B cell (primary cell): ENCODE measurements around the gene MPIG6B. TPM values are rescaled to one million over a fixed set of nuclear protein-coding genes. Genes with fewer than 3 reads are reported as not detected.

ENCODE experiments used
- ATAC-seq: fragments of 200-7000 bp; cut with Tn5 transposase; one replicate; pipeline ENCODE4 v1.10.0; 2021; ENCODE audit warnings: low read depth, mild to moderate bottlenecking, moderate number of reproducible peaks, moderate library complexity
- CTCF ChIA-PET: fragments of 350-600 bp; sonication (Branson Sonifier 250); formaldehyde crosslinking; loops from one replicate; lab custom pipeline; 2021; ENCODE audit warnings: antibody characterized with exemption, inconsistent platforms; lab: Charles Lee
- POLR2A ChIA-PET: fragments of 350-600 bp; sonication (Branson Sonifier 250); formaldehyde crosslinking; loops from one replicate; lab custom pipeline; 2021; ENCODE audit warnings: antibody characterized with exemption; lab: Charles Lee
- DNase-seq: peaks from one replicate; pipeline ENCODE4 v3.0.0; 2013
- H2AFZ ChIP-seq: 2 replicates; pipeline ENCODE4 v1.6.1; 2012; ENCODE audit warnings: mild to moderate bottlenecking, low read depth, low read length; ENCODE audit not compliant: insufficient read depth, poor library complexity, severe bottlenecking
- H3K27ac ChIP-seq, 2 donors: 1 replicate in 1 of 2; 2 replicates in 1 of 2; pipeline ENCODE4 v1.5.1; 2012 to 2013; ENCODE audit warnings: low read length in 2 of 2, mild to moderate bottlenecking in 2 of 2, moderate library complexity in 1 of 2
- H3K27me3 ChIP-seq, 4 experiments: fragments of 200-600 bp in 1 of 4; sonication (generic) in 1 of 4; replicated peaks in 1 of 4; 1 replicate in 2 of 4; 2 replicates in 2 of 4; pipeline versions ENCODE4 v1.6.1 to v1.7.0; 2013 to 2016; ENCODE audit warnings: low read length in 3 of 4, mild to moderate bottlenecking in 2 of 4, mixed read lengths in 1 of 4, moderate library complexity in 1 of 4; ENCODE audit not compliant: insufficient read depth in 4 of 4, control insufficient read depth in 3 of 4; ENCODE audit errors: control extremely low read depth in 1 of 4
- H3K36me3 ChIP-seq, 2 experiments: replicated peaks in 1 of 2; 1 replicate in 1 of 2; 2 replicates in 1 of 2; pipeline versions ENCODE4 v1.6.1 to v1.7.1; 2013; ENCODE audit warnings: low read length in 1 of 2; ENCODE audit not compliant: insufficient read depth in 2 of 2, control insufficient read depth in 1 of 2; ENCODE audit errors: control extremely low read depth in 1 of 2, extremely low read depth in 1 of 2
- H3K4me1 ChIP-seq, 2 donors: fragments of 200-600 bp in 1 of 2; sonication (generic) in 1 of 2; 1 replicate in 1 of 2; 2 replicates in 1 of 2; pipeline versions ENCODE4 v1.5.1 to v1.6.1; 2013 to 2017; ENCODE audit warnings: low read length in 2 of 2; ENCODE audit not compliant: control insufficient read depth in 2 of 2, insufficient read depth in 2 of 2
- H3K4me2 ChIP-seq: replicated peaks from 2 replicates; pipeline ENCODE3; 2012; ENCODE audit warnings: mild to moderate bottlenecking, low read depth, low read length; ENCODE audit not compliant: poor library complexity, severe bottlenecking
- H3K4me3 ChIP-seq, 5 experiments: fragments of 200-600 bp in 1 of 5; sonication (generic) in 1 of 5; 1 replicate in 3 of 5; 2 replicates in 2 of 5; pipeline versions ENCODE4 v1.5.1 to v1.7.0; 2011 to 2016; ENCODE audit warnings: low read length in 4 of 5, mild to moderate bottlenecking in 4 of 5, low read depth in 2 of 5, control low read depth in 1 of 5, moderate library complexity in 1 of 5; ENCODE audit not compliant: insufficient read depth in 1 of 5; ENCODE audit errors: control extremely low read depth in 1 of 5, extremely low read depth in 1 of 5
- H3K79me2 ChIP-seq: fragments of 200-600 bp; sonication (generic); one replicate; pipeline ENCODE4 v1.6.0; 2016; ENCODE audit warnings: low read length; ENCODE audit not compliant: control insufficient read depth, insufficient read depth
- H3K9ac ChIP-seq: fragments of 200-600 bp; sonication (generic); 2 replicates; pipeline ENCODE4 v1.6.1; 2017; ENCODE audit warnings: mild to moderate bottlenecking, low read length, moderate library complexity
- H3K9me3 ChIP-seq, 3 donors: one replicate each; pipeline versions ENCODE4 v1.6.1 to v1.7.1; 2013; ENCODE audit warnings: low read length in 2 of 3; ENCODE audit not compliant: control insufficient read depth in 2 of 3, insufficient read depth in 1 of 3; ENCODE audit errors: control extremely low read depth in 1 of 3
- H4K20me1 ChIP-seq: 2 replicates; pipeline ENCODE4 v1.6.0; 2012; ENCODE audit warnings: mild to moderate bottlenecking, low read length; ENCODE audit not compliant: insufficient read depth, control insufficient read depth, poor library complexity, severe bottlenecking
- H3K27ac Mint-ChIP-seq: one replicate; pipeline ENCODE4 v1.8.0; 2021; ENCODE audit warnings: mixed read lengths
- H3K27me3 Mint-ChIP-seq: one replicate; pipeline ENCODE4 v1.8.0; 2021; ENCODE audit warnings: mixed read lengths
- H3K4me1 Mint-ChIP-seq: one replicate; pipeline ENCODE4 v1.8.0; 2021; ENCODE audit warnings: mixed read lengths
- H3K4me3 Mint-ChIP-seq: one replicate; pipeline ENCODE4 v1.8.0; 2021; ENCODE audit warnings: mixed read lengths
- H3K9me3 Mint-ChIP-seq: one replicate; pipeline ENCODE4 v1.8.0; 2022; ENCODE audit warnings: mixed read lengths; ENCODE audit not compliant: insufficient read depth
- EZH2 ChIP-seq: IDR thresholded peaks from 2 replicates; pipeline ENCODE4 v1.6.1; 2012; ENCODE audit warnings: borderline replicate concordance, low read depth, mild to moderate bottlenecking, moderate library complexity, low read length; ENCODE audit not compliant: insufficient read depth, poor library complexity, severe bottlenecking
- WGBS: methylation state at CpG from one replicate; pipeline ENCODE4 v1.1.5; 2013; ENCODE audit warnings: missing lambda C conversion rate; ENCODE audit not compliant: insufficient coverage; 5-methylcytosine and 5-hydroxymethylcytosine counted together
- intact Hi-C: fragments of 100-400 bp; cut with micrococcal nuclease; formaldehyde crosslinking; loops from one replicate; pipeline ENCODE4 v1.10.0; 2022
- polyA plus RNA-seq: library from polyadenylated mRNA; depleted of rRNA; stranded (reverse); fragments of >200 nt; gene quantifications from 2 replicates; pipeline ENCODE4 v1.2.3, GENCODE V29; 2012
- total RNA-seq, 2 donors: library from RNA; stranded (reverse); fragments of 120-200 nt in 1 of 2; gene quantifications; 1 replicate in 1 of 2; 2 replicates in 1 of 2; pipeline versions ENCODE4 v1.2.3 to v1.2.4, GENCODE V29; 2013 to 2022
- TF ChIP-seq, protein P1 (sequence below): fragments of 200-600 bp; IDR thresholded peaks from one replicate; pipeline ENCODE4 v1.8.0; 2022; ENCODE audit warnings: antibody characterized with exemption, mild to moderate bottlenecking

Gene MPIG6B
- total and polyA plus RNA-seq, 2 donors (not counting 1 experiment from before 2014, with no cell fraction given), result 0.54 to 1.6 TPM

GRCh38 chr6:31681135-31681671 is 42.0 kb upstream of the MPIG6B start:
- Histone ChIP-seq H4K20me1 (no peaks in the 10 kb centered on the region), H3K9me3 (no peaks in the 10 kb centered on the region), H3K9ac (peak overlapping the region; percentile 77), H3K79me2 (no peaks in the 10 kb centered on the region), H3K4me1 (peaks cover 19 to 38% of the 10 kb centered on the region in 2 donors), H3K36me3 (peaks cover 0 to 7% of the 10 kb centered on the region in 2 experiments), H3K27me3 (no peaks in the 10 kb centered on the region), H3K4me3 (peak overlapping the region; percentile 44 to 69 (median 53)), H3K4me2 (peak overlapping the region; percentile 99), H2AFZ (peak overlapping the region; percentile 80), H3K27ac (peak overlapping the region in 1 of 2 donors; percentile 50)
- peak; percentile 48 for ATAC-seq
- Mint-ChIP-seq H3K4me3 (peak overlapping the region; percentile 88), H3K27ac (peak overlapping the region; percentile 57), H3K9me3 (no peaks in the 10 kb centered on the region), H3K4me1 (peaks cover 43% of the 10 kb centered on the region), H3K27me3 (no peaks in the 10 kb centered on the region)
- intact Hi-C loops, result loop anchor here (1.0 to 2.0 kb wide), 4 partner anchors 22 to 272 kb away; partner anchors contain the start of gene ABHD16A
- POLR2A ChIA-PET, result interaction anchor here (0.5 to 1.5 kb wide), 5 partner anchors 16 to 181 kb away, joined by 3 to 10 read pairs (median 3); partner anchors contain the start of genes ABHD16A and NEU1
- TF ChIP-seq, protein P1, sequence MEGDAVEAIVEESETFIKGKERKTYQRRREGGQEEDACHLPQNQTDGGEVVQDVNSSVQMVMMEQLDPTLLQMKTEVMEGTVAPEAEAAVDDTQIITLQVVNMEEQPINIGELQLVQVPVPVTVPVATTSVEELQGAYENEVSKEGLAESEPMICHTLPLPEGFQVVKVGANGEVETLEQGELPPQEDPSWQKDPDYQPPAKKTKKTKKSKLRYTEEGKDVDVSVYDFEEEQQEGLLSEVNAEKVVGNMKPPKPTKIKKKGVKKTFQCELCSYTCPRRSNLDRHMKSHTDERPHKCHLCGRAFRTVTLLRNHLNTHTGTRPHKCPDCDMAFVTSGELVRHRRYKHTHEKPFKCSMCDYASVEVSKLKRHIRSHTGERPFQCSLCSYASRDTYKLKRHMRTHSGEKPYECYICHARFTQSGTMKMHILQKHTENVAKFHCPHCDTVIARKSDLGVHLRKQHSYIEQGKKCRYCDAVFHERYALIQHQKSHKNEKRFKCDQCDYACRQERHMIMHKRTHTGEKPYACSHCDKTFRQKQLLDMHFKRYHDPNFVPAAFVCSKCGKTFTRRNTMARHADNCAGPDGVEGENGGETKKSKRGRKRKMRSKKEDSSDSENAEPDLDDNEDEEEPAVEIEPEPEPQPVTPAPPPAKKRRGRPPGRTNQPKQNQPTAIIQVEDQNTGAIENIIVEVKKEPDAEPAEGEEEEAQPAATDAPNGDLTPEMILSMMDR, result no peak
- no peak for TF ChIP-seq EZH2
- DNase-seq, result peak; percentile 63
- CTCF ChIA-PET, result interaction anchor here (0.6 to 2.3 kb wide), 18 partner anchors 10 to 498 kb away, joined by 3 to 57 read pairs (median 4); partner anchors contain the start of genes ABHD16A, HSPA1A, HSPA1L and LSM2
- WGBS, result 0% methylated on average over 37 of the region's 40 CpGs

- peaks cover 25% of the 10 kb centered on the region for H3K4me1 Mint-ChIP-seq
- Histone ChIP-seq H2AFZ (no peak overlapping the region), H3K79me2 (no peaks in the 10 kb centered on the region), H3K4me3 (no peak overlapping the region), H3K36me3 (peaks cover 0 to 31% of the 10 kb centered on the region in 2 experiments), H3K27ac (no peak overlapping the region), H3K27me3 (no peaks in the 10 kb centered on the region), H3K9ac (no peak overlapping the region), H4K20me1 (no peaks in the 10 kb centered on the region), H3K9me3 (no peaks in the 10 kb centered on the region), H3K4me1 (peaks cover 13 to 31% of the 10 kb centered on the region in 2 donors), H3K4me2 (no peak overlapping the region)
- no peaks in the 10 kb centered on the region for H3K27me3 Mint-ChIP-seq
- no peak overlapping the region for H3K4me3 Mint-ChIP-seq
- ATAC-seq, result no peak
- TF ChIP-seq, protein P1, result no peak
- TF ChIP-seq EZH2, result no peak
- H3K27ac Mint-ChIP-seq, result peak overlapping the region; percentile 59
- H3K9me3 Mint-ChIP-seq, result no peaks in the 10 kb centered on the region
- CTCF ChIA-PET, result interaction anchor here (0.6 to 1.8 kb wide), 4 partner anchors 40 to 146 kb away, joined by 3 to 9 read pairs (median 4); partner anchors contain the start of gene MPIG6B
- no peak for DNase-seq
- intact Hi-C loops, result no loop called here
- POLR2A ChIA-PET, result interaction anchor here (1.0 kb wide), 1 partner anchor 22 kb away, joined by 3 read pairs; no protein-coding TSS in a partner anchor
- WGBS, result 99% methylated on average over 8 of the region's 13 CpGs
Measured at GRCh38 chr6:31683591-31683990, 39.6 kb upstream of the MPIG6B start.
